Smooth muscle cell (in vitro differentiated cells): ENCODE data around the gene UBAC1. TPM values are rescaled to one million over a fixed set of nuclear protein-coding genes. Genes with fewer than 3 reads are reported as not detected.

ENCODE experiments used
- DNase-seq: peaks from one replicate; lab custom pipeline; 2025; ENCODE audit not compliant: unreplicated experiment; lab: John Stamatoyannopoulos, UW
- H2AFZ ChIP-seq: fragments of 200-600 bp; sonication (generic); 2 replicates; pipeline ENCODE4 v1.6.0; 2016; ENCODE audit warnings: antibody characterized with exemption, low read depth, mild to moderate bottlenecking
- H3F3A ChIP-seq: fragments of 200-600 bp; sonication (generic); 2 replicates; pipeline ENCODE4 v1.6.0; 2017; ENCODE audit warnings: antibody characterized with exemption, low read depth
- H3K27ac ChIP-seq: fragments of 200-600 bp; sonication (generic); 2 replicates; pipeline ENCODE4 v1.5.1; 2016; ENCODE audit warnings: low read depth, mild to moderate bottlenecking
- H3K27me3 ChIP-seq: fragments of 200-600 bp; sonication (generic); 2 replicates; pipeline ENCODE4 v1.6.1; 2016; ENCODE audit warnings: low read depth, mild to moderate bottlenecking
- H3K36me3 ChIP-seq: fragments of 200-600 bp; sonication (generic); 2 replicates; pipeline ENCODE4 v1.5.1; 2016; ENCODE audit warnings: low read depth
- H3K4me1 ChIP-seq: fragments of 200-600 bp; sonication (generic); 2 replicates; pipeline ENCODE4 v1.5.1; 2016; ENCODE audit warnings: low read depth
- H3K4me2 ChIP-seq: fragments of 200-600 bp; sonication (generic); 2 replicates; pipeline ENCODE4 v1.6.0; 2016; ENCODE audit warnings: mild to moderate bottlenecking
- H3K4me3 ChIP-seq: fragments of 200-600 bp; sonication (generic); 2 replicates; pipeline ENCODE4 v1.5.1; 2016; ENCODE audit warnings: mild to moderate bottlenecking
- H3K79me2 ChIP-seq: fragments of 200-600 bp; sonication (generic); 2 replicates; pipeline ENCODE4 v1.6.0; 2016; ENCODE audit warnings: low read depth, mild to moderate bottlenecking
- H3K9ac ChIP-seq: fragments of 200-600 bp; sonication (generic); 2 replicates; pipeline ENCODE4 v1.6.0; 2016; ENCODE audit warnings: low read depth
- H3K9me3 ChIP-seq: fragments of 200-600 bp; sonication (generic); replicated peaks from 2 replicates; pipeline ENCODE4 v1.5.1; 2016; ENCODE audit warnings: low read depth
- H4K20me1 ChIP-seq: fragments of 200-600 bp; sonication (generic); 2 replicates; pipeline ENCODE4 v1.6.0; 2016; ENCODE audit warnings: low read depth
- WGBS: methylation state at CpG from one replicate; pipeline ENCODE4 v1.1.7; 2016; ENCODE audit warnings: low lambda C conversion rate; 5-methylcytosine and 5-hydroxymethylcytosine counted together
- polyA plus RNA-seq: library from polyadenylated mRNA; unstranded; fragments of >200 nt; fragmentation: Nextera tagmentation; extraction: Ambion mirVana; gene quantifications from 2 replicates; pipeline ENCODE4 v1.2.1, GENCODE V29; 2016
- total RNA-seq: library from RNA; depleted of rRNA; stranded (reverse); fragments of >200 nt; gene quantifications from 2 replicates; pipeline ENCODE4 v1.2.3, GENCODE V29; 2014
- TF ChIP-seq, protein P1 (sequence below): fragments of 200-600 bp; sonication (generic); IDR thresholded peaks from 2 replicates; pipeline ENCODE4 v1.5.1; 2017; ENCODE audit warnings: borderline replicate concordance, mild to moderate bottlenecking, antibody characterized with exemption; ENCODE audit not compliant: insufficient read depth, poor library complexity, severe bottlenecking

The UBAC1 gene, protein sequence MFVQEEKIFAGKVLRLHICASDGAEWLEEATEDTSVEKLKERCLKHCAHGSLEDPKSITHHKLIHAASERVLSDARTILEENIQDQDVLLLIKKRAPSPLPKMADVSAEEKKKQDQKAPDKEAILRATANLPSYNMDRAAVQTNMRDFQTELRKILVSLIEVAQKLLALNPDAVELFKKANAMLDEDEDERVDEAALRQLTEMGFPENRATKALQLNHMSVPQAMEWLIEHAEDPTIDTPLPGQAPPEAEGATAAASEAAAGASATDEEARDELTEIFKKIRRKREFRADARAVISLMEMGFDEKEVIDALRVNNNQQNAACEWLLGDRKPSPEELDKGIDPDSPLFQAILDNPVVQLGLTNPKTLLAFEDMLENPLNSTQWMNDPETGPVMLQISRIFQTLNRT
- total RNA-seq = 34.3 and 35.3 TPM in 2 replicates
- polyA plus RNA-seq = 43.5 and 50.4 TPM in 2 replicates

DNA sequence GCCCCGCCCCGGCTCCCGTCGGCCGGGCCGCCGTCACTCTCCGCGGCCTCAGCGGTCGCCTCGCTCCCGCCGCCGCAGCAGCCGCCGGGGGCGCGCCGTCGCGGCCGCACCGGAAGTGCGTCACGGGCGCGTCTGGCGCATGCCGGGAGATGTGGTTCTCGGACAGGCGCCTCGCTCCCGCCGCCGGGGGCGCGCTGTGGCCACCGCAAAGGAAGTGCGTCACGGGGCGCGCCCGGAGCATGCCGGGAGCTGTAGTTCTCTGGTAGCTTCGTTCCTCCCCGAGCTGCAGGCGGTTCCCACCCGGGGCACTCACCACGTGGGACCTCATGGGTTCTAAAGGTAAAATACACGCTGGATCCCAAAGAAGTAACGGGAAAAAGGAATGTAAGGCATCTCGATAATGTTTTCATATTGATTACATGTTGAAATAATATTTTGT lies at the start of gene UBAC1:
UBAC1 (minus strand) TSS at position 97 of the 439 bp plus-strand sequence. CDS start 211 bp downstream, outside the sequence.
- Histone ChIP-seq H4K20me1 (peaks cover 39% of the 10 kb centered on the region), H3K4me1 (peaks cover 7% of the 10 kb centered on the region), H3K9ac (peak within 1 kb of the TSS; percentile 82), H3K36me3 (no peaks in the 10 kb centered on the region), H3K27me3 (no peaks in the 10 kb centered on the region), H2AFZ (peak within 1 kb of the TSS; percentile 71), H3K79me2 (peaks cover 45% of the 10 kb centered on the region), H3K4me3 (peak within 1 kb of the TSS; percentile 92), H3K4me2 (peak within 1 kb of the TSS; percentile 97), H3K27ac (peak within 1 kb of the TSS; percentile 61), H3K9me3 (no peaks in the 10 kb centered on the region), H3F3A (no peaks in the 10 kb centered on the region)
- WGBS = under 1% methylated on average over 41 of the region's 53 CpGs
- peak; percentile 68 for DNase-seq
- TF ChIP-seq, protein P1, sequence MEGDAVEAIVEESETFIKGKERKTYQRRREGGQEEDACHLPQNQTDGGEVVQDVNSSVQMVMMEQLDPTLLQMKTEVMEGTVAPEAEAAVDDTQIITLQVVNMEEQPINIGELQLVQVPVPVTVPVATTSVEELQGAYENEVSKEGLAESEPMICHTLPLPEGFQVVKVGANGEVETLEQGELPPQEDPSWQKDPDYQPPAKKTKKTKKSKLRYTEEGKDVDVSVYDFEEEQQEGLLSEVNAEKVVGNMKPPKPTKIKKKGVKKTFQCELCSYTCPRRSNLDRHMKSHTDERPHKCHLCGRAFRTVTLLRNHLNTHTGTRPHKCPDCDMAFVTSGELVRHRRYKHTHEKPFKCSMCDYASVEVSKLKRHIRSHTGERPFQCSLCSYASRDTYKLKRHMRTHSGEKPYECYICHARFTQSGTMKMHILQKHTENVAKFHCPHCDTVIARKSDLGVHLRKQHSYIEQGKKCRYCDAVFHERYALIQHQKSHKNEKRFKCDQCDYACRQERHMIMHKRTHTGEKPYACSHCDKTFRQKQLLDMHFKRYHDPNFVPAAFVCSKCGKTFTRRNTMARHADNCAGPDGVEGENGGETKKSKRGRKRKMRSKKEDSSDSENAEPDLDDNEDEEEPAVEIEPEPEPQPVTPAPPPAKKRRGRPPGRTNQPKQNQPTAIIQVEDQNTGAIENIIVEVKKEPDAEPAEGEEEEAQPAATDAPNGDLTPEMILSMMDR = peak; percentile 11

DNA sequence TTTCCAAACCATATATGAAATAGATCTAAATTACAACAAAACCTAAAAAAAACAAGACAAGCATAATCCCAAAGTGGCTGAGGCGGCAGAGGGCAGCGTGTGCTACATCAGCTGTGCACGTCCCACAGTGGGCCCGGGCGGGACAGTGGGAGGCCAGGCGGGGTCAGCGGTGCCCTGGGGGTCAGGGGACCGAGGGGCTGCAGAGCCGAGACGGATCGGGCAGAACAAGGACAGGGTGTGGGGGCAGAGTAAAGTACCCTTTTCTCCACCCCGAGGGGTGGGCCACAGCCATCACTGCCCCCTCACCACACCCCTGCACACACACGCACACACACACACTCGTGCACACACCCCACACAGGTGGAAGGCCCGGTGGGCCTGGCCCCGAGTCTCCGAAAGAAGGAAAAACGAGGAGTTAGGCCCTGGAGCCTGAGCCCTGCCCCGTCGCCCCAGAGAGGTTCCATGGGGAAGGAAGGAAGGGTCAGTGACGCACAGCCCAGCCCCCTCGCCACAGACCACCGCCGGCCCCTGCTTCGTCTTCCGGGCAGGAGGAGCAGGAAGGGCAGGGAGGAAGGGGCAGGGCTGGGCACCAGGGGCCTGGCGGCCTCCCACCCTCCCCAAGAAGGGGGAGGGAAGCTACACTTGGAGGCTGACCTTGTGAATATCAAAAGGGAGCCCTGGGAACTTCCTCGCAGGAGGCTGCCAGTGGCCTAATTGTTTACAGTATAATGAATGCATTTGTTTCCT lies 49.6 kb upstream of the UBAC1 start:
- Histone ChIP-seq H3K27me3 (no peaks in the 10 kb centered on the region), H3K79me2 (peaks cover 2% of the 10 kb centered on the region), H3K4me1 (peaks cover 23% of the 10 kb centered on the region), H4K20me1 (peaks cover 35% of the 10 kb centered on the region), H3K4me3 (no peak overlapping the region), H3K4me2 (no peak overlapping the region), H3K9me3 (no peaks in the 10 kb centered on the region), H3F3A (no peaks in the 10 kb centered on the region), H3K27ac (no peak overlapping the region), H2AFZ (no peak overlapping the region), H3K9ac (no peak overlapping the region), H3K36me3 (no peaks in the 10 kb centered on the region)
- no peak for DNase-seq
- TF ChIP-seq, protein P1 = no peak
- 90% methylated on average over 27 of the region's 28 CpGs for WGBS

DNA sequence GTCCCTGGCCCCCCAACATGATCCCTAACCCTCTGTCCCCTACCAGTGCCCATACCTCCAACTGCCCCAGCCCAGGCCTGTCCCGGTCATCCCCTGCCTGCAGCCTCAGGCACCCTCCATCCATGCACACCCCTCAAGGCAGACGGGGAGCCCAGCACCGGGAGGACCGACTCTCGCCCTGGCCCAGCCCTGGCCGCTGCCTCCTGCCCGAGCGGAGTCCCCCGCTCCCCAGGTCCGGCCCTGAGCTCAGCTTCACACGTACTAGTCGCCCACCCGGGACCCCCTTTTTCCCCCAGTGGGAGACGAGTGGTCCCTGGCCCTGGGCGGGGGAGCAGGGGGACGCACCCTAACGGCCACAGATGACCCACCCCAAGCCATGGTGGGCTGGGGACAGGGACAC lies 49.0 kb upstream of the UBAC1 start:
- Histone ChIP-seq H4K20me1 (peaks cover 29% of the 10 kb centered on the region), H3K4me1 (peaks cover 30% of the 10 kb centered on the region), H3K79me2 (no peaks in the 10 kb centered on the region), H3F3A (no peaks in the 10 kb centered on the region), H3K9me3 (no peaks in the 10 kb centered on the region), H3K9ac (no peak overlapping the region), H3K36me3 (no peaks in the 10 kb centered on the region), H3K27ac (no peak overlapping the region), H2AFZ (no peak overlapping the region), H3K4me3 (no peak overlapping the region), H3K27me3 (no peaks in the 10 kb centered on the region), H3K4me2 (no peak overlapping the region)
- WGBS = 95% methylated on average over 14 of the region's 17 CpGs
- DNase-seq = no peak
- TF ChIP-seq, protein P1 = no peak
